Measurements from ENCODE around the gene LRRC7. TPM values are rescaled to one million over a fixed set of nuclear protein-coding genes. Genes with fewer than 3 reads are reported as not detected.

Gene LRRC7
- total RNA-seq, 3 donors from 2014 or later = 0.46 to 1.2 (median 1.0) TPM

DNA sequence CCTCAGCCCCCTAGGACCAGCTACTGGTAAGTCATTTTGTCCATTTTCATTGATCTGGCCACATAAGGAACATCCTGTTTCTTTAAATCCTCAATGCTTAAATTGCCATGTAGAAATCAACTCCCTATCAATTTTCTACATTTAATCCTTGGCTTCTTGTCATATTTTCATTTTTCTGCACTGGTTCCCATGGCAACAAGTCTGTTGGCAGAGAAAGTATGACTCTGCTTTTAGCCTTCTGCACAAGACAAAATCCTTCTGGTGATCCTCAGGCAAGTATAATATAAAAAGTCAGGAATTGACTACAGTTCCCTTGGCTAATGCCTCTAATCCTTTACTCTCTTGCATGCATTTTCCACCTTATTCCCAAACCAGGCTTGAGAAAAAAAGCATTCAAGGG lies 572.6 kb downstream of the LRRC7 start:
- Histone ChIP-seq H3K4me3 (no peak overlapping the region), H3K36me3 (ENCODE audit: low read depth) (no peaks in the 10 kb centered on the region), H3K9me3 (no peaks in the 10 kb centered on the region), H3K4me1 (ENCODE audit: low read depth) (no peaks in the 10 kb centered on the region)
- TF ChIP-seq CTCF (IDR thresholded peaks at IDR 0.05) = no peak
- intact Hi-C loops (cut with DNase I, micrococcal nuclease) = no loop called here
- DNase-seq (peak in 1 of 3 donors; percentile 4), ATAC-seq (no peak)

- Histone ChIP-seq H3K9me3 (no peaks in the 10 kb centered on the region), H3K4me3 (no peak overlapping the region), H3K4me1 (ENCODE audit: low read depth) (no peaks in the 10 kb centered on the region), H3K36me3 (ENCODE audit: low read depth) (no peaks in the 10 kb centered on the region)
- TF ChIP-seq CTCF (IDR thresholded peaks at IDR 0.05) = no peak
- DNase-seq = no peak
- intact Hi-C loops (cut with DNase I, micrococcal nuclease) = no loop called here
- no peak for ATAC-seq
These were observed 573.2 kb downstream of the LRRC7 start for GRCh38 chr1:70140894-70141293.

- intact Hi-C loops (cut with DNase I, micrococcal nuclease) = no loop called here
- Histone ChIP-seq H3K4me3 (no peak overlapping the region), H3K4me1 (ENCODE audit: low read depth) (no peaks in the 10 kb centered on the region), H3K9me3 (no peaks in the 10 kb centered on the region), H3K36me3 (ENCODE audit: low read depth) (no peaks in the 10 kb centered on the region)
- DNase-seq (no peak), ATAC-seq (no peak)
- TF ChIP-seq CTCF (IDR thresholded peaks at IDR 0.05) = no peak
These were observed 574.4 kb downstream of the LRRC7 start for GRCh38 chr1:70142075-70142474.

DNA sequence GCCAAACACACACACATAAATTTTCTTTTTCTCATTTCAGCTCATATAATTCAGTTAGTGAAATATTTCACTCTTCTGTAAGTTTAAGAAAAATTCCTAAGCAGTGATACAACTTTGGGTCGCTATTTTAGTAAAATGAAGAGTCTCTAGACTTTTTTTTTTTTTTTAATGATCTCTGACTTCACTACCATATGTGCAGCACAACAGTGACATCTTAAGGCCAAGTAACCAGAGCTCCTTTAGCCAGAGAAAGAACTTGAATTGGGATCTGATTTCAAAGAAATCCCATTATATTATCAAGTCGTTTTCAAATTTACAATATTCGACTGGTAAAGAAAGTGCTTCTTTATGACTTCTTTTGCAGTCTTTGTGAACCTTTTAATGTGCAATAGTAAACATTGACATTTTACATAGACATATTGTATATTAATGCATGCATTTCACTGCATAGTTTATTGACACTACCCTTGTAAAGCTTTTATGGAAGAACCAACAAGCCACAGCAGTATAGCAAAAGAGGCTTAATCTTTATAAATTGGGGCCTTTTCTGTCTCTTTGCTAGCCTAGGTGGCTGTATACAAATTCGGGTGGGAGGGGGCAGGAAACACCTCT lies 575.4 kb downstream of the LRRC7 start:
- intact Hi-C loops (cut with DNase I, micrococcal nuclease) = no loop called here

DNA sequence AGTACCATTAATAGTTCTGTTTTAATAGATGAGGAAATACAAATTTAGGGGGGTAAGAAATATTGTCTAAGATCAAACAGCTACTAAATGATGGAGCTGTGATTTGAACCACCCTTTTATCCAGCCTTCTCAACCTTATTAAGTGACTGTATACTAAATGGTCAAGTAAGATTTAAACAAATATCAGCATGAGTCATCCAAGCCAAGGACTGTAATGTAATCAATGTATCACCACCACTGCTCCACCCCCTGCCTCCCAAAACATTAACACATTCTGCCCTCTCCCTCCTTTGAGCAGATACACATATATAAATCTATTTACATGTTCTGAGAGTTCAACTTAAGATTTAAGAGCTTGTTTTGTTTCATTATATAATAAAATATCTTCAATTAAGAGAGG lies 578.8 kb downstream of the LRRC7 start:
- ATAC-seq (no peak), DNase-seq (no peak)
- intact Hi-C loops (cut with DNase I, micrococcal nuclease) = no loop called here
- TF ChIP-seq CTCF (IDR thresholded peaks at IDR 0.05) = no peak
- H3K4me1 ChIP-seq (ENCODE audit: low read depth) = no peaks in the 10 kb centered on the region
- H3K4me3 ChIP-seq = no peak overlapping the region
- H3K36me3 ChIP-seq (ENCODE audit: low read depth) = no peaks in the 10 kb centered on the region
- no peaks in the 10 kb centered on the region for H3K9me3 ChIP-seq

More for the DNA sequence above, 575.4 kb downstream of the LRRC7 start:
- TF ChIP-seq CTCF (IDR thresholded peaks at IDR 0.05) = no peak
- no peaks in the 10 kb centered on the region for H3K4me1 ChIP-seq (ENCODE audit: low read depth)
- no peak for DNase-seq
- no peak overlapping the region for H3K4me3 ChIP-seq
- ATAC-seq = no peak
- H3K9me3 ChIP-seq = no peaks in the 10 kb centered on the region
- H3K36me3 ChIP-seq (ENCODE audit: low read depth) = no peaks in the 10 kb centered on the region

DNA sequence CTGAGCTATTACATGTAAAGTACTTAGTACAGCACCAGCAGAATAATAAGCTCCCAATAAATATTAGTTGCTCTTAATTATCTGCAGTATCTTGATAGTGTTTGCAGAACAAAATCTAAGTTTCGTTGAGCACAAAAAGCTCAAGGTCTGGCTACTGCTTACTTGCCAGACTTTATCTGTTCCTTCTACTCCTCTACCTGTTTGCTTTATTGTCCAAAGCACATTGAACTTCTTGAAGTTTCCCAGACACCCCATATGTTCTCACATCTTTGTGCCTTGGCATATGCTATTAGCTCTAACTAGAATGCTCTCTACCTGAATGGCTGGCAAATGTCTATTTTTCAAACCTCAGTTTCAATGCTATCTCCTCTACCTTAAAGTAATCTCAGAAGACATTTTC lies 582.7 kb downstream of the LRRC7 start:
- no peaks in the 10 kb centered on the region for H3K9me3 ChIP-seq
- ATAC-seq (no peak), DNase-seq (no peak)
- TF ChIP-seq CTCF (IDR thresholded peaks at IDR 0.05) = no peak
- no peaks in the 10 kb centered on the region for H3K36me3 ChIP-seq (ENCODE audit: low read depth)
- H3K4me1 ChIP-seq (ENCODE audit: low read depth) = no peaks in the 10 kb centered on the region
- intact Hi-C loops (cut with DNase I, micrococcal nuclease) = no loop called here
- H3K4me3 ChIP-seq = no peak overlapping the region
